Erythroblast (primary cell): Measurements from ENCODE around the gene SLC48A1.

Source experiments
- DNase-seq, 2 experiments: peaks; one replicate each; lab custom pipeline; 2025; lab: John Stamatoyannopoulos, UW
- GATA1 ChIP-seq: IDR thresholded peaks from 2 replicates; pipeline ENCODE4 v1.6.1; 2011; ENCODE audit warnings: low read depth, mild to moderate bottlenecking, control low read depth, low read length, moderate library complexity
- POLR2A ChIP-seq: IDR thresholded peaks from 2 replicates; pipeline ENCODE4 v1.6.1; 2011; ENCODE audit warnings: mild to moderate bottlenecking, low read length

The SLC48A1 gene

DNA sequence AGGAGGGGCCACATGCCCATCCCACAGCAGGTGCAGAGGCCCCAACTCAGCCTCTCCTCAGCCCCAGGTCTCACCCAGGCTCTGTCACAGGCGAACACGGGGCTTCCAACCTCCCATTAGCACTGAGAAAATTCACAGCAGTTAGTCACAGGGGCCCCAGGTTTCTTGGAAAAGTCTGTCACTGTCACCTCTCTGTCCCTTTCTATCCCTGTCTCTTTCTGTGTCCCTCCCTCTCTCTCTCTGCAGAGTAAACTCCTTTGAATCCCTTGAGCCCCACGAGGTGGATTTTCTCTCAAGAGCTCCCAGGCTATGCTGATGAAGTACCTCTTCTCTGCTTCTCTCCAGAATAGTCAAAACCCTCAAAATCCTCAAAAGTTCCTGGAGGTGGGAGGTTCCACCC, 33.7 kb upstream of the SLC48A1 start:
- TF ChIP-seq POLR2A (no peak), GATA1 (no peak)
- no peak for DNase-seq

DNA sequence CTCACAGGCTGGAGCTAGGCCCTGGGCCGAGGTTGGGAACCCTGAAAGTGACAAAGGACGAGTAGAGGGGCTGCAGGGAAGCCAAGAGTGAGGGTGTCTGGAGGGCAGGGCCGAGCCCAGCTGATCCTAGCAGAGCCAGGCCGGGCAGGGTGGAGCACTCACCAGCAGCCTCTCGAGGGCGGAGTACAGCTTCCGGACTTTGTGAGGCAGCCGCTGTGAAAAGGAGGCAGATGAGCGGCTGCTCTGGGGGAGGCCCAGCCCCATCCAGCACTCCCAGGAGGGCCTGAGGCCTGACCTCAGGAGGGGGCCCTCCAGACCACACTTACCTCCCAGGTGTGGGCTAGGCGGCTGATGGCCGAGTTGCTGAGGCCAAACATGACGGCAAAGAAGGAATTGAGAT, 33.1 kb upstream of the SLC48A1 start:
- DNase-seq: peak; percentile 18 to 28
- TF ChIP-seq GATA1: no peak
- TF ChIP-seq POLR2A: no peak

DNA sequence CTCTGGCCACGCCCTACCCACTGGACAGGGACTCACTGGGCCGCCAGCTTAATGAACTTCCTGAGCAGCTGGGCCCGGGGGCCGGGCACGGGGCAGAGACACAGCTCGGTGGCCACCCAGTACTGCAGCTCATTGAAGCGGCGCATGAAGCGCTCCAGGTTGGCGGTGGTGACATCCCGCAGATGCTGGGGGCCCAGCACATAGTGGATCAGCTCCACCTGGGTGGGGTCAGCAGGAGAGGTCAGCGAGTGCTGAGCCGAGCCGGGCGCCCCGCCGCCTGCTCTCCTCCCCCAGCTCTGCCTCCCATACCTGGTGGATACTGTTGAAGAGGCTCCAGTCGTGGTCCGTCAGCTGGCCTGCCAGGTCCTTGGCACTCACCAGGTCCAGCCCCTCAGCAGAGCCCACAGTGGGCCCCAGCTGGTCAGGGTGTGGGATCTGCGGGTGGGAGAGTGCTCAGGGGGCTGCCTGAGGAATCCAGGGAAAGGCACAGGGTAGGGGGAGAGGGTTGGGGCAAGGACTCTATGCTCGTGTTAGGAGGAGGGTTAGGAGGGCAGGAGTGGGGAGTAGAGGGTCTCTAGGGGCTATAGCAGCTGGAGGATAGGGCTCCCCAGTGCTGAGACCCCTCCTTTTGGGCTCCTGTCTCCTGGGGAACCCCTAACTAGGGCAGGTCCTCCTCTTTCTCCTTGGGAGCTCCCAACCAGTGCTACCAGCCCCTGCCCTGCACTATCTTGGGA, 32.3 kb upstream of the SLC48A1 start:
- TF ChIP-seq GATA1 (no peak), POLR2A (no peak)
- no peak for DNase-seq

DNA sequence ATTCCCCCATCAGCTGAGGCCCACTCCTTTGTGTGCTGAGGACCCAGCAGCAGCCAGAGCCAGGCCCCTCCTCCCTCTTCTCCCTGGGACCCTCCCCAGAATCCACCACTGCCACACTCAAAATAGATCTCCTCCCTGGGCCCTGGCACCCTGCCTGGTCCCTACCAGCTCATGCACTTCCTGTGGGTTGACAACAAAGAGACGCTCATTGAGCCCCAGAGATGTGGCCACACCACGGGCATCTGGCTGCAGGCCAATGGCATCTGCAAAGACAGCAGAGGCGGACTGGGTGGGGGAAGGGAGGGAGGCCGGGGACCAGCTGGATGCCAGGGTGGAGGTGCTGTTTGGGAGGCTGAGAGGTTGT, 31.7 kb upstream of the SLC48A1 start:
- DNase-seq: peak; percentile 14 to 15
- TF ChIP-seq GATA1 (no peak), POLR2A (no peak)

DNA sequence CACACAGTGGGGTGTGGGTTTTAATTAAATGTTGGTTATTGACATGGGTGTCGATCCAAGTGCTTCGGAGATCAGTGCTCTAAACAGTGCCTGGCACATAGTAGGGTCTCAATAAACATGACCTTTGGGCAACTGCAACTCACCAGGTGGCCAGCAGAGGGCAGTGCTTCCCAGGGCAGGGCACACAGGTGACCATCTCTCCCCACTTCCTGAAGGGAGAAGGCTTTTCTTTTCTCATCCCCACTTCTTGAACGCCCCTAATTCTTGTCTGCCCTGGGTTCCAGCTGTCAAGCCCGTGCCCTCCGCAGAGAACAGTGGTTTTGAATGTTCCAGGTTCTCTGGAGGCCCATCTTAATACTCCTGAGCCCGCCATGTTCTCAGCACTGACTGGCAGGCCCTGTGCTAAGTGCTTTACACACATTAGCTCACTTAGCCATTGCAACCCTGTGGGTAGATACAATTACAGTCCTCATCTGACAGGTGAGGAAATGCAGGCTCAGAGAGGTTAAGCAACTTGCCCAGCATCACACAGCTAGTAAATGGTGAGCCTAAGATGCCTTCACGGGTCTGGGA, 30.7 kb upstream of the SLC48A1 start:
- DNase-seq: peak; percentile 66 to 86

DNA sequence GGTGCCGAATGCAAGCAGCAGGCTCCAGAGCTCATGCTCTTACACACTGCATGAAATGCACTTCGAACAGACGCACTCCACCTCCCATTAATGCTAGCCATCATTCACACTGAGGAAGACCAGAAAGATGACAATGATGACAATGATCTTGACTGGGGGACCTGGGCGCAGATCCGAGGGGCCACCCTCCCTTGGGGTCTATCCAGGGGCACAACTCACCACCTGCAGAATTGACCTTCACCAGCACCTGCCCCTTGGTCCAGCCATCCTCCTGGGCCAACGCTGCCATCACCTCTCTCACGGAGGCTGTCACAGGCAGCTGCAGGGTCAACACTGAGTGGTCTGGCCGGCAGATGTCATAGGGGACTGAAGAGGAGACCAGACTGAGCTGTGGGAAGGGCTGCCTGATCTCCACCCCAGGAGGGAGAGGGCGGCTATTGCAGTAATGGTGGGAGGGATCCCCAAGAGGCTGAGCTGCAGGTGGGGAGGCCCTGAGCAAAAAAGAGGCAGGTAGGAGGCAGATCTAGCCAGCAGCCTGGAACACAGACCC, 29.7 kb upstream of the SLC48A1 start:
- TF ChIP-seq POLR2A: no peak
- no peak for TF ChIP-seq GATA1
- DNase-seq: no peak

More for the DNA sequence above, 30.7 kb upstream of the SLC48A1 start:
- TF ChIP-seq POLR2A (no peak), GATA1 (no peak)

DNA sequence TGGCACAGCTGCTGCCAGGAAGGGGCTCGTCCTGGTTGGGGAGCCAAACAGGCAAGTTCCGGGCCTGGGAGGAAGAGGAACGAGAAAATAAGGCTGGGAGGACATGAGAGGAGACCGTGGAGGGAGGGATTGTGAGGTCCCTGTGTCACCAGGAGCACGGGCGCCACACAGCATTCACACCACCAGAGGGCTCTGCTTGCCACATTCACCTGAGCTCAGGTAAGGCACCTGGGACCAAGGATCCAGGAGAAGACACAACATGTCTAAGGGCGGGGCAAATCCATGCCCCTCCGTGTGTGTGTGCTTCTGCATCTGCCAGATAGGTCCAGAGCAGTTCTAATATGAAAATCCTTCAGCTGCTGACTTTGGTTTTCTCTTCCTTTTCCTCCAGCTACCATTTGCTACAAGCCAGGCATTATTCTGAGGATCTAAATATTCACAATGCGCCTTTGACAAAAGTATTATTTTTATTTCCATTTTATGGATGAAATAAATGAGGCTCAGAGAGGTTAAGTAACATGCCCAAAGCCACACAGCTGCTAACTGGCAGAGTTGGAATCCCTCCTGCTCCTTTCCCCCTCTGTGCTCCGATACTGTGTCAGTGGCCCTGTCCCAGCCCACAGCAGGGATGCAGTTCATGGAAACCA, 28.9 kb upstream of the SLC48A1 start:
- no peak for TF ChIP-seq GATA1
- no peak for TF ChIP-seq POLR2A
- peak; percentile 15 to 59 for DNase-seq

DNA sequence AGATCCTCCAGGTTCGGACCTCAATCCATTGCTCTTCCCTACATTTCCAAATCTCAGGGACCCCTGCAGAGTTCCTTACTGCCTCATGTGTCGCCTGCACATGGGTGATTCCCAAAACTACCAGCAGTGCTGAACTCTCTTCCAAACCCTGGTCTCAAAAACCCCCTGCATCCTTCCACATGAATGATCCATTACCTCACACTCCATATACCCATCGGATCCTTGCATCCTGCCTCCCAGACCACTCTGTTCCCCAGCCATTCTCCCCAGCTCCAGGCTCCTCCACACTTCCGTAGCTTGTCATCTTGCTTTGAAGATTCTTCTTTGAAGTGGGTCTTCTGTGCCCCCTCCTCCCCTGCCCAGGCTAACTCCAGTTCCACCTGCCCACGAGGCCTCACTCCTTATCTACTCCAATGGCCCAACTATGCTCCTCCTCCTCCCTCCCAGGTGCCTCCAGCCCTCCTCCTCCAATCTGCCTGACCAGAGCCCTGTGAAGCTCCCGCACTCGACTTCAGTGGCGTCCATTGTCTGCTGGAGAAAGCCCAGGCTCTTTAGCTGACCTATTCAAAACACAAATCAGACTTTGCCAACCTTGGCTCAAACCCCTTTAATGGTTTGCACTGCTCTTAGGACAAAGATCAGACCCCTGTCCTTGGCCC, 28.1 kb upstream of the SLC48A1 start:
- no peak for DNase-seq
- TF ChIP-seq GATA1 (no peak), POLR2A (no peak)

DNA sequence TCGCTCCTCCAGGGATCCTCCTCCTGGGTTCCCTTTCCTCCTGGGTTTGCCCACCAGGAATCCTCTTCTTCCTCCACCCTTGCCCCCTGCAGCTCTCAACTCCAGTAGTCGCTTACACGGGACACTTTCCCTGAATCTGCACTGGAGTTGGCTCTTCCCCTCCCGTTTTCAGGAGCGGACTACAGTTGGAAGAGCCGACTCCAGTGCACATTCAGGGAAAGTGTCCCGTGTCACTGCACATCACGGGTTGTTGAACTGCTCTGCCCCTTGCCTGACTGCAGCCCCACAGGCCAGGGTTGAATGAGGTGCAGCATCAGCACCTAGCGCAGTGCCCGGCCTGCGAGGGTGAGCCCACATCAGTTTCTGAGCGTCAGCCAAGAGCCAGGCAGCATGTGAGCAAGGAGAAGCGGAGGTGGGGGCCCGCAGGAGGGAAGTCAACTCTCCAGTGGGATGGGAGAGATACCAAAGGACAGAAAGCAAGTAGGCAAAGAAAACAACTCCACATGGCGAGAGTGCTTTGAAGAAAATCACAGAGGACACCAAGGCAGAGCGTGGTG, 27.5 kb upstream of the SLC48A1 start:
- TF ChIP-seq POLR2A (no peak), GATA1 (no peak)
- no peak for DNase-seq

DNA sequence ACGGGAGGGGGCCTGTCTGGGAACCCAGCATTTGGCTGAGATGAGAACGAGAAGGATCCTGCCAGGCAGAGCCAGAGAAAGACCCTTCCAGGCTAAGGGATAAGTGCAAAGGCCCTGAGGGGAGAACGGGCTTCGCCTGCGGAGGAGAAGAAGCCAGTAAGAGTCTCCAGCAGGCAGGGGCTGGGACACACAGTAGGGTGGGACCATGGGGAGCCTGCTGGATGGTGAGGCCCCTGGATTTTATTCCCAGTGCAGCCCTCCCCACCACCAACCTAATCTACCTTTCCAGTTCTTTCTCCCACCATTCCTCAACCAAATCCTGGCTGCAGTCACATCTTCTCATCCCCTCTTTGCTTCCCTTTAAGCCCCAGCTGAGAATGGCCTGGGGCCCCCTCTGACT, 27.0 kb upstream of the SLC48A1 start:
- no peak for DNase-seq

DNA sequence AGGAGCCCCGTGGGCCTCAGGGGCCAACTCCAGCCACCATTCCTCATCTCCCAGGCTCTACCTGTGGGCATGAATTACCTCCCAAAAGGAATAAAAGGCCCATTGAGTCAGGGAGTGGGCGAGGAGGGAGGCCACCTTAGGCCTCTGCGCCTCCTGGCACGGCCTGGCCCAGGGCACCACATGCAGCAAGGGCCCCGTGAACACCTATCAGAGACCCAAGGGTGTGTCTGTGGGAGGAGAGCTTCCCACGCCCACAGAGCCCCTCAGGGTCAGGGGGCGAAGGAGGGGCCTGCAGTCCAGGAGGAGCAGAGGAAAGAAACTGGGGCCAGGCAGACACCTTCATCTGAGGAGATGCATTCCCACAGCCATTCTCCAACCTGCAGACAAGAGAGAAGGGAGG, 26.5 kb upstream of the SLC48A1 start:
- TF ChIP-seq GATA1: no peak
- TF ChIP-seq POLR2A: no peak
- no peak for DNase-seq

More for the DNA sequence above, 27.0 kb upstream of the SLC48A1 start:
- no peak for TF ChIP-seq POLR2A
- no peak for TF ChIP-seq GATA1

DNA sequence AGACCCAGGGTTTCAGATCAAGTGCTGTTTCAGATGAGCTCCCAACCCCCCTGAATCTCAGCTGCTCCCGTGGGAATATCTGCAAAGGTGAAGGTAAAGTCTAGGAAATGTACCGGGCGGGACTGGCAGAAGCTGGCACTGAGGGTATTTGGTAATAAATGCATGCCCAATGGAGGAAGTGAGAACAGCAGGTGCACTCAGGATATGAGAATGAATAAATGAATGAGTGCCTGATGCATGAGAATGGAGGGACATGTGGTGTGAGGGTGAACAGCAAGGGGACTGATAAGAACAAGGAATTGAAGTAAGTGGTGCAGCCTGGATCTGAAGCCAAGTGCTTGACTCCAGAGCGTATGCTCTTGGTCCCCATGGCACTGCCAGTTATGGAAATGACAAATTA, 25.9 kb upstream of the SLC48A1 start:
- no peak for DNase-seq
- TF ChIP-seq POLR2A: no peak
- TF ChIP-seq GATA1: no peak
